NCI-H2107 treated with DMSO at 0.1 percent for 48 hours (cell line): Measurements from ENCODE around the gene KCNJ6.
"Not testable (repeated sequence)": the region's sequence is repeated elsewhere in the genome, so short reads cannot be mapped to it uniquely, and the experiment has no call there.

Source experiments
- DNase-seq: peaks from one replicate; lab custom pipeline; 2025; ENCODE audit not compliant: unreplicated experiment; lab: John Stamatoyannopoulos, UW

KCNJ6 gene

GRCh38 chr21:37578471-37579126 is 337.7 kb downstream of the KCNJ6 start:
- no peak for DNase-seq

- DNase-seq, result not testable (repeated sequence)
These were observed 339.3 kb downstream of the KCNJ6 start for GRCh38 chr21:37576929-37577328.

- no peak for DNase-seq
These were observed 340.7 kb downstream of the KCNJ6 start for GRCh38 chr21:37575580-37575979.

GRCh38 chr21:37574751-37575150 is 341.5 kb downstream of the KCNJ6 start:
- DNase-seq, result no peak

GRCh38 chr21:37574316-37574715 is 341.9 kb downstream of the KCNJ6 start:
- DNase-seq, result no peak

- no peak for DNase-seq
These were observed 344.8 kb downstream of the KCNJ6 start for GRCh38 chr21:37571442-37571841.

GRCh38 chr21:37568916-37569315 is 347.3 kb downstream of the KCNJ6 start:
- no peak for DNase-seq

- DNase-seq, result no peak
These were observed 347.8 kb downstream of the KCNJ6 start for GRCh38 chr21:37568415-37568814.

- no peak for DNase-seq
These were observed 349.3 kb downstream of the KCNJ6 start for GRCh38 chr21:37566790-37567615.

GRCh38 chr21:37565530-37566223 is 350.6 kb downstream of the KCNJ6 start:
- no peak for DNase-seq

- no peak for DNase-seq
These were observed 351.2 kb downstream of the KCNJ6 start for GRCh38 chr21:37564924-37565529.

- DNase-seq, result peak; percentile 86
These were observed 351.8 kb downstream of the KCNJ6 start for GRCh38 chr21:37564341-37564923.

- peak; percentile 55 for DNase-seq
These were observed 352.5 kb downstream of the KCNJ6 start for GRCh38 chr21:37563641-37564340.

- DNase-seq, result no peak
These were observed 353.2 kb downstream of the KCNJ6 start for GRCh38 chr21:37562920-37563640.

- DNase-seq, result no peak
These were observed 354.0 kb downstream of the KCNJ6 start for GRCh38 chr21:37561941-37562919.

GRCh38 chr21:37561506-37561905 is 354.8 kb downstream of the KCNJ6 start:
- DNase-seq, result no peak

GRCh38 chr21:37560385-37560784 is 355.9 kb downstream of the KCNJ6 start:
- no peak for DNase-seq

- DNase-seq, result no peak
These were observed 357.5 kb downstream of the KCNJ6 start for GRCh38 chr21:37558676-37559211.
